HFFc6 (cell line): Measurements from ENCODE around the gene NFATC3. TPM values are rescaled to one million over a fixed set of nuclear protein-coding genes. Genes with fewer than 3 reads are reported as not detected.

Source experiments
- DNase-seq: peaks from one replicate; pipeline ENCODE4 v3.0.0-alpha.2; 2018
- H3K27ac Mint-ChIP-seq: 2 replicates; pipeline ENCODE4 v1.8.0; 2020; ENCODE audit warnings: mild to moderate bottlenecking, mixed read lengths
- H3K27me3 Mint-ChIP-seq: 2 replicates; pipeline ENCODE4 v1.8.0; 2021; ENCODE audit warnings: mild to moderate bottlenecking, moderate library complexity, mixed read lengths; ENCODE audit not compliant: insufficient read depth
- H3K36me3 Mint-ChIP-seq: 2 replicates; pipeline ENCODE4 v1.8.0; 2021; ENCODE audit warnings: low read depth, mixed read lengths
- H3K4me1 Mint-ChIP-seq: 2 replicates; pipeline ENCODE4 v1.8.0; 2020; ENCODE audit warnings: low read depth, mixed read lengths
- H3K4me3 Mint-ChIP-seq: 2 replicates; pipeline ENCODE4 v1.8.0; 2020; ENCODE audit warnings: mild to moderate bottlenecking, moderate library complexity, mixed read lengths
- H3K9me3 Mint-ChIP-seq: 2 replicates; pipeline ENCODE4 v1.8.0; 2020; ENCODE audit warnings: mild to moderate bottlenecking, mixed read lengths
- total RNA-seq, 6 experiments: library from RNA; stranded (reverse); fragmentation: NEBNext Ultra II Directional; extraction: Animal tissue kit (Norgen Biotek cat#: 25700); gene quantifications; 2 replicates in 1 of 6; 3 replicates in 5 of 6; pipeline ENCODE4 v1.2.3, GENCODE V29; 2021
- TF ChIP-seq, protein P1 (sequence below): fragments of 200-600 bp; sonication (generic); IDR thresholded peaks from 2 replicates; pipeline ENCODE4 v1.5.0; 2021; ENCODE audit warnings: antibody characterized with exemption, mild to moderate bottlenecking

NFATC3 gene
- total RNA-seq, 6 experiments from 2014 or later, result 17.2 to 20.7 (median 19.9) TPM

DNA sequence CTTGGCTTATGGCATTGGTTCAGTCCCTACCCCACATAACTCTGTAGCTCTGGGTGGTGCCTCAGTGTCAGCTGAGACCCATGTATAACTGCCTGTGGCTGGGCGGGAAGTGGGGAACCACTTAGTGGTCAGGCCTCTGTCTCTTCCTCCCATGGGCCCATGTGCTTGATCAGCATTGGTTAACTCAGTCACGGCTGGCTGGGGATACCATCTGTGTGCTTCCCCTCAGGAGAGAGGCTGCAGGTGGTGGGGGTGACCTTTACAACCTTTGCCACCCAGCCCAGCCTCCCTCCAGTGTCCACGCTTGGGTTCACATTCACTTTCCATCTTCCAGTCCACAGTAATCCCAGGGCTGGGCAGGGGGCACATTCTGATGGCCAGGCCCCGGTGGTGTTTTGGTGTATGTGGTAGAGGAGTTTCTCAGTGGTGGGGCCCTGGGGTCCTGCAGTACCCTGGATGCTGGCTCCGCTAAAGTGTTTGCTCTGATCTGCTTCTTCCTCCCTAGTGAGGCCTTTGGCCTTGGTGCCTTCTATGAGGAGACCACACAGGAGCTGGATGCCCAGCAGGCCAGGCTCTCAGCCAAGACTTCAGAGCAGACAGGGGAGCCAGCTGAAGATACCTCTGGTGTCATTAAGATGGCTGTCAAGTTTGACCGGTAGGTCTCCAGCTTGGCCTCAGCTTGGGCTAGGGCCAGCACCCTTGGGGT, 10.2 kb upstream of the NFATC3 start:
- TF ChIP-seq, protein P1, sequence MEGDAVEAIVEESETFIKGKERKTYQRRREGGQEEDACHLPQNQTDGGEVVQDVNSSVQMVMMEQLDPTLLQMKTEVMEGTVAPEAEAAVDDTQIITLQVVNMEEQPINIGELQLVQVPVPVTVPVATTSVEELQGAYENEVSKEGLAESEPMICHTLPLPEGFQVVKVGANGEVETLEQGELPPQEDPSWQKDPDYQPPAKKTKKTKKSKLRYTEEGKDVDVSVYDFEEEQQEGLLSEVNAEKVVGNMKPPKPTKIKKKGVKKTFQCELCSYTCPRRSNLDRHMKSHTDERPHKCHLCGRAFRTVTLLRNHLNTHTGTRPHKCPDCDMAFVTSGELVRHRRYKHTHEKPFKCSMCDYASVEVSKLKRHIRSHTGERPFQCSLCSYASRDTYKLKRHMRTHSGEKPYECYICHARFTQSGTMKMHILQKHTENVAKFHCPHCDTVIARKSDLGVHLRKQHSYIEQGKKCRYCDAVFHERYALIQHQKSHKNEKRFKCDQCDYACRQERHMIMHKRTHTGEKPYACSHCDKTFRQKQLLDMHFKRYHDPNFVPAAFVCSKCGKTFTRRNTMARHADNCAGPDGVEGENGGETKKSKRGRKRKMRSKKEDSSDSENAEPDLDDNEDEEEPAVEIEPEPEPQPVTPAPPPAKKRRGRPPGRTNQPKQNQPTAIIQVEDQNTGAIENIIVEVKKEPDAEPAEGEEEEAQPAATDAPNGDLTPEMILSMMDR, result no peak
- Mint-ChIP-seq H3K9me3 (no peaks in the 10 kb centered on the region), H3K27me3 (peaks cover 1% of the 10 kb centered on the region; the same call in 1 of the 2 replicates), H3K4me1 (peaks cover 21% of the 10 kb centered on the region), H3K4me3 (no peak overlapping the region), H3K27ac (no peak overlapping the region), H3K36me3 (peaks cover 18% of the 10 kb centered on the region)
- no peak for DNase-seq

DNA sequence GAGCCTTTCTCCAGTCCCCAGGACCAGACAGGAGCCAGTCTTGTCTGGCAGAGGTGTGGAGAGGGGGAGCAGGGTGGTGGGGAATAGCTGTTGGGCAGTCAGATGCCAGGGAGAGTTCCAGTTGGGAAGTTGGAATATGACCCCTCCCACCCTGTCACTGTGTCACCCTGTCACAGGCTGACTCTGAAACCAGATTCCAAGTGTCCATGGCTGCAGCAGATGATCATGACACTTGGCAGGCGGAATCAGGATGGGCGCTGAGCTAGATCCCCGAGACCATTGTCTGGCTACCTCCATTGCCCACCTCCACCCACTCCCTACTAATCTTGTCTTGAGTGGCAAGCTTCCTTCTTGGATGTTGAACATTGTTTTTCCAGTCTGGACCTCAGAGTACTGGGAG, 9.2 kb upstream of the NFATC3 start:
- Mint-ChIP-seq H3K9me3 (no peaks in the 10 kb centered on the region), H3K4me3 (no peak overlapping the region), H3K4me1 (peaks cover 21% of the 10 kb centered on the region), H3K36me3 (peaks cover 18% of the 10 kb centered on the region), H3K27me3 (peaks cover 1% of the 10 kb centered on the region; the same call in 1 of the 2 replicates), H3K27ac (no peak overlapping the region)
- TF ChIP-seq, protein P1, result no peak
- DNase-seq, result no peak

DNA sequence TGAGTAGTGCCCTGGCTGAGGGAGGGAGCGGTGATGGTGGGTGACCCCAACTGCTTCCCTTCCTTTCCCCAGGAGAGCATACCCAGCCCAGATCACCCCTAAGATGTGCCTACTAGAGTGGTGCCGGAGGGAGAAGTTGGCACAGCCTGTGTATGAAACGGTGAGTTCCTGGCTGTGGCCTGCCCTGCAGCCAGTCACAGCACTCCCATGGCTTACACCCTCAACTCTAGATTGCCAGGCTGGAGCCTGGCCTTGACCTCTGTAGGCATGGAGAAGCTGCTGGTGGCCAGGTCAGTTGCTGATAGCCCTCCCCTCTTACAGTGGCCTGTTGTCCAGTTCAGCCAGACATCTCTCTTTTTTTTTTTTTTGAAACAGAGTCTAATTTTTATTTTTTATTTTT, 8.6 kb upstream of the NFATC3 start:
- peaks cover 1% of the 10 kb centered on the region; the same call in 1 of the 2 replicates for H3K27me3 Mint-ChIP-seq
- no peak overlapping the region for H3K4me3 Mint-ChIP-seq
- DNase-seq, result no peak
- no peak overlapping the region for H3K27ac Mint-ChIP-seq
- TF ChIP-seq, protein P1, result no peak
- peaks cover 23% of the 10 kb centered on the region for H3K4me1 Mint-ChIP-seq
- H3K9me3 Mint-ChIP-seq, result no peaks in the 10 kb centered on the region
- peaks cover 18% of the 10 kb centered on the region for H3K36me3 Mint-ChIP-seq

DNA sequence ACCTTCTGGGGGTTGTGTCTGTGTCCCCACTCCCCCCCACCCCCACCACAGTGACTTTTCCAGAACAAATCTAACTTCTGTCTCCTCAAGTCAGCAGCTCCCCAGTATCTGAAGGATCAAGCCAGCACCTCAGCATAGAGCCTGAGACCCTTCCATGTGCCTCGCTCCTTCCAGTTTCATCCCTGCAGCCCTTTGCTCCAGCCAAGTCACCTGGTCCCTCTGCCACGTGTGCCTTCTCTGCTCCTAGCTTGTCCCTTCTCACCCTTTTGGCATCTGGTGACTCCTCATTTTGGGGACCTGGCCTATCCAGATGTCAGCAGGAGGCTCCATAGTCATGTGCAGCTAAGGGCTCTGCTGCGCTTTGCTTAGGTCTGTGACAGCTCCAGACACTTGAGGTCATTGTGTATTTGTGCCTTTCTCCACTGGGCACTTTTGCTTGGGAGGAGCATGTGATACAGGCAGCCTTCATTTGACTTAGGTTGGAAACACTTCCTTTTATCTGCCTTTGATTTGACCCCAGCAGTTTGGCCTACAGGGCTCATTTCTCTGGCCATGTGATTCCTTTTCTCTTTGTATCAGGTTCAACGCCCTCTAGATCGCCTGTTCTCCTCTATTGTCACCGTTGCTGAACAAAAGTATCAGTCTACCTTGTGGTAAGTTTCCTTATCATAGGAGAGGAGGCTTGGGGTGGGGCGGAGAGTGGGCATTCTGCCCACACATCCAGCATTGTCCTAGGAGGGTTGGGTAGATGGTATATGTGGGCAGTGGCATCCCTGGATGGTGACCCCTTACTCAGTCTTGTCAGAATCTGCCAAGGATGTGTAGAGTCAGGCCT, 7.1 kb upstream of the NFATC3 start:
- H3K9me3 Mint-ChIP-seq, result no peaks in the 10 kb centered on the region
- H3K27ac Mint-ChIP-seq, result no peak overlapping the region
- TF ChIP-seq, protein P1, result no peak
- H3K4me1 Mint-ChIP-seq, result peaks cover 15% of the 10 kb centered on the region
- no peak overlapping the region for H3K4me3 Mint-ChIP-seq
- no peak for DNase-seq
- peaks cover 14% of the 10 kb centered on the region for H3K36me3 Mint-ChIP-seq
- peaks cover 1% of the 10 kb centered on the region; the same call in 1 of the 2 replicates for H3K27me3 Mint-ChIP-seq

DNA sequence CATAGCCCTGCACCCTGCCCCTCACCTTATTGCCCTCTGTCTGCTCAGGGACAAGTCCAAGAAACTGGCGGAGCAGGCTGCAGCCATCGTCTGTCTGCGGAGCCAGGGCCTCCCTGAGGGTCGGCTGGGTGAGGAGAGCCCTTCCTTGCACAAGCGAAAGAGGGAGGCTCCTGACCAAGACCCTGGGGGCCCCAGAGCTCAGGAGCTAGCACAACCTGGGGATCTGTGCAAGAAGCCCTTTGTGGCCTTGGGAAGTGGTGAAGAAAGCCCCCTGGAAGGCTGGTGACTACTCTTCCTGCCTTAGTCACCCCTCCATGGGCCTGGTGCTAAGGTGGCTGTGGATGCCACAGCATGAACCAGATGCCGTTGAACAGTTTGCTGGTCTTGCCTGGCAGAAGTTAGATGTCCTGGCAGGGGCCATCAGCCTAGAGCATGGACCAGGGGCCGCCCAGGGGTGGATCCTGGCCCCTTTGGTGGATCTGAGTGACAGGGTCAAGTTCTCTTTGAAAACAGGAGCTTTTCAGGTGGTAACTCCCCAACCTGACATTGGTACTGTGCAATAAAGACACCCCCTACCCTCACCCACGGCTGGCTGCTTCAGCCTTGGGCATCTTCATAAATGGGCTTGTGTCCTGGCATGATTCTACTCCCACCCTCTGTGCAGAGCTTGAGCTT, 6.3 kb upstream of the NFATC3 start:
- peaks cover 22% of the 10 kb centered on the region for H3K4me1 Mint-ChIP-seq
- TF ChIP-seq, protein P1, result no peak
- no peak overlapping the region for H3K27ac Mint-ChIP-seq

More for the DNA sequence above, 6.3 kb upstream of the NFATC3 start:
- peaks cover 11% of the 10 kb centered on the region for H3K36me3 Mint-ChIP-seq
- no peaks in the 10 kb centered on the region for H3K9me3 Mint-ChIP-seq
- no peak for DNase-seq
- H3K4me3 Mint-ChIP-seq, result no peak overlapping the region
- peaks cover 1% of the 10 kb centered on the region; the same call in 1 of the 2 replicates for H3K27me3 Mint-ChIP-seq
